GM12878 (cell line): ENCODE measurements around the gene IGF1R. TPM values are rescaled to one million over a fixed set of nuclear protein-coding genes. Genes with fewer than 3 reads are reported as not detected.
A peak's percentile ranks its signal among the peaks of the same experiment; 100 is the strongest.

Source experiments
- ATAC-seq: fragments of 200-7000 bp; cut with Tn5 transposase; 3 replicates; pipeline ENCODE4 v1.9.1; 2020; ENCODE audit warnings: mild to moderate bottlenecking, moderate library complexity
- BruUV-seq: library from RNA; stranded (reverse); fragments of 400-500 nt; replicated peaks from 2 replicates; lab custom pipeline; 2021; lab: Mats Ljungman, UMichigan
- CTCF ChIA-PET: fragments of 300-600 bp; sonication (Branson Sonifier 250); formaldehyde crosslinking; extraction: SDS; loops from one replicate; lab custom pipeline; 2021; ENCODE audit warnings: inconsistent platforms; lab: Yijun Ruan, JAX
- POLR2A ChIA-PET: fragments of 350-600 bp; formaldehyde crosslinking; extraction: SDS; loops from one replicate; lab custom pipeline; 2021; ENCODE audit warnings: inconsistent platforms; lab: Charles Lee
- RAD21 ChIA-PET: fragments of 300-600 bp; sonication (Branson Sonifier 250); formaldehyde crosslinking; loops from one replicate; lab custom pipeline; 2023; ENCODE audit warnings: antibody characterized with exemption; ENCODE audit not compliant: unreplicated experiment; lab: Charles Lee
- SMC1A ChIA-PET: fragments of 300-600 bp; sonication (Branson Sonifier 250); formaldehyde crosslinking; loops from one replicate; lab custom pipeline; 2023; ENCODE audit not compliant: unreplicated experiment, uncharacterized antibody; lab: Charles Lee
- DNase-seq: peaks from one replicate; pipeline ENCODE4 v3.0.0-alpha.2; 2011; ENCODE audit warnings: low read depth, low spot score
- FAIRE-seq: peaks from 3 replicates; lab custom pipeline; 2011; peaks lifted over from hg19 to GRCh38; lab: Jason Lieb, UNC
- H2AFZ ChIP-seq: 2 replicates; pipeline ENCODE4 v1.6.0; 2011; ENCODE audit warnings: low read depth, low read length, control low read depth; ENCODE audit not compliant: control insufficient read depth
- H3K27ac ChIP-seq: 2 replicates; pipeline ENCODE4 v1.5.1; 2011; ENCODE audit warnings: control low read depth; ENCODE audit not compliant: control insufficient read depth, insufficient read depth
- H3K27me3 ChIP-seq, 2 experiments: replicated peaks in 1 of 2; 2 replicates each; pipeline versions ENCODE4 v1.6.0 to v1.6.1; 2011; ENCODE audit warnings: low read length in 1 of 2; ENCODE audit not compliant: control insufficient read depth in 2 of 2, insufficient read depth in 2 of 2
- H3K36me3 ChIP-seq, 2 experiments: 2 replicates each; pipeline ENCODE4 v1.5.1; 2011; ENCODE audit warnings: low read length in 1 of 2; ENCODE audit not compliant: control insufficient read depth in 2 of 2, insufficient read depth in 2 of 2
- H3K4me1 ChIP-seq: 2 replicates; pipeline ENCODE4 v1.6.1; 2011; ENCODE audit warnings: mild to moderate bottlenecking, low read length, moderate library complexity, mixed read lengths; ENCODE audit not compliant: control insufficient read depth, insufficient read depth
- H3K4me2 ChIP-seq: 2 replicates; pipeline ENCODE4 v1.6.0; 2011; ENCODE audit warnings: control low read depth; ENCODE audit not compliant: control insufficient read depth, insufficient read depth
- H3K4me3 ChIP-seq: fragments of 200-600 bp; sonication (generic); 2 replicates; pipeline ENCODE4 v1.5.1; 2016
- H3K79me2 ChIP-seq: 2 replicates; pipeline ENCODE4 v1.6.0; 2011; ENCODE audit warnings: low read length; ENCODE audit not compliant: control insufficient read depth, insufficient read depth
- H3K9ac ChIP-seq: 2 replicates; pipeline ENCODE4 v1.8.0; 2011; ENCODE audit warnings: low read length, control low read depth, mixed read lengths; ENCODE audit not compliant: control insufficient read depth, insufficient read depth
- H3K9me3 ChIP-seq: replicated peaks from 3 replicates; pipeline ENCODE4 v1.5.1; 2011; ENCODE audit warnings: mild to moderate bottlenecking, low read length; ENCODE audit not compliant: control insufficient read depth, insufficient read depth
- H4K20me1 ChIP-seq: 2 replicates; pipeline ENCODE4 v1.6.0; 2011; ENCODE audit not compliant: control insufficient read depth, insufficient read depth
- BHLHE40 ChIP-seq, 2 experiments: fragments of 450-650 bp in 1 of 2; IDR thresholded peaks; 2 replicates each; pipeline ENCODE4 v1.6.1; 2011 to 2017; ENCODE audit warnings: low read depth in 2 of 2, borderline replicate concordance in 1 of 2, improper control_type of control experiment in 1 of 2, low read length in 1 of 2, mild to moderate bottlenecking in 1 of 2
- BRCA1 ChIP-seq: IDR thresholded peaks from 2 replicates; pipeline ENCODE4 v1.6.1; 2011; ENCODE audit warnings: low read depth, low read length, improper control_type of control experiment
- EGR1 ChIP-seq, 2 experiments: IDR thresholded peaks; 1 replicate in 1 of 2; 2 replicates in 1 of 2; pipeline ENCODE4 v1.6.1; 2011 to 2012; ENCODE audit warnings: low read depth in 2 of 2, low read length in 2 of 2, borderline replicate concordance in 1 of 2, mild to moderate bottlenecking in 1 of 2, moderate library complexity in 1 of 2
- HDAC2 ChIP-seq: fragments of 200-600 bp; sonication (generic); IDR thresholded peaks from 2 replicates; pipeline ENCODE4 v1.6.1; 2017
- KLF5 ChIP-seq: fragments of 450-650 bp; IDR thresholded peaks from 2 replicates; pipeline ENCODE4 v1.6.1; 2014; ENCODE audit warnings: mild to moderate bottlenecking; ENCODE audit not compliant: partially characterized antibody
- MTA2 ChIP-seq: fragments of 450-650 bp; IDR thresholded peaks from 2 replicates; pipeline ENCODE4 v1.6.1; 2016; ENCODE audit warnings: low read depth, mild to moderate bottlenecking, moderate library complexity
- NFYA ChIP-seq: IDR thresholded peaks from 2 replicates; pipeline ENCODE4 v1.6.1; 2011; ENCODE audit warnings: low read depth, mild to moderate bottlenecking, low read length, improper control_type of control experiment, borderline replicate concordance
- RAD21 ChIP-seq: IDR thresholded peaks from 2 replicates; pipeline ENCODE4 v1.6.1; 2011; ENCODE audit warnings: mild to moderate bottlenecking, low read depth, low read length, moderate library complexity; ENCODE audit not compliant: insufficient read depth
- SIN3A ChIP-seq: IDR thresholded peaks from 2 replicates; pipeline ENCODE4 v1.6.1; 2012; ENCODE audit warnings: low read depth, low read length, improper control_type of control experiment
- SIX5 ChIP-seq: IDR thresholded peaks from 2 replicates; pipeline ENCODE4 v1.6.1; 2011; ENCODE audit warnings: mild to moderate bottlenecking, low read depth, low read length, moderate library complexity; ENCODE audit not compliant: severe bottlenecking
- SP1 ChIP-seq: IDR thresholded peaks from one replicate; pipeline ENCODE4 v1.6.1; 2011; ENCODE audit warnings: low read depth, low read length
- STAT1 ChIP-seq: fragments of 450-650 bp; conservative IDR thresholded peaks from 2 replicates; pipeline ENCODE4 v1.6.1; 2014; ENCODE audit warnings: antibody characterized with exemption, mild to moderate bottlenecking
- YBX1 ChIP-seq: fragments of 450-650 bp; IDR thresholded peaks from 2 replicates; pipeline ENCODE4 v1.6.1; 2016; ENCODE audit warnings: antibody characterized with exemption
- YY1 ChIP-seq: IDR thresholded peaks from 2 replicates; pipeline ENCODE4 v1.6.1; 2011; ENCODE audit warnings: low read depth, mild to moderate bottlenecking, low read length
- ZNF207 ChIP-seq: fragments of 450-650 bp; IDR thresholded peaks from 2 replicates; pipeline ENCODE4 v1.6.1; 2014; ENCODE audit warnings: antibody characterized with exemption, mild to moderate bottlenecking, borderline replicate concordance
- ZNF622 ChIP-seq: fragments of 450-650 bp; IDR thresholded peaks from 2 replicates; pipeline ENCODE4 v1.6.1; 2017; ENCODE audit warnings: mild to moderate bottlenecking, inconsistent platforms
- WGBS: methylation state at CpG from one replicate; pipeline ENCODE4 v1.1.6; 2016; ENCODE audit warnings: low lambda C conversion rate; ENCODE audit not compliant: insufficient replicate concordance, insufficient coverage; ENCODE audit errors: missing lambda C conversion rate; 5-methylcytosine and 5-hydroxymethylcytosine counted together
- in situ Hi-C: fragments of 300-500 bp; cut with MboI; formaldehyde crosslinking; loops from 9 replicates; pipeline ENCODE4 v1.14.3; 2018; ENCODE audit warnings: mixed read lengths
- intact Hi-C: fragments of 100-400 bp; cut with micrococcal nuclease; formaldehyde crosslinking; loops from one replicate; pipeline ENCODE4 v1.14.2; 2022; ENCODE audit not compliant: unreplicated experiment
- polyA plus RNA-seq, 11 experiments: library from polyadenylated mRNA; depleted of rRNA in 4 of 11; unstranded in 6 of 11; stranded (reverse) in 5 of 11; fragments of >200 nt; fragmentation: Nextera tagmentation in 4 of 11; fragmentation: Illumina TruSeq in 1 of 11; extraction: Ambion mirVana in 4 of 11; extraction: Trizol in 1 of 11; gene quantifications; 1 replicate in 1 of 11; 2 replicates in 10 of 11; pipeline versions ENCODE4 v1.2.1 to v1.2.3, GENCODE V29; 2011 to 2016; ENCODE audit warnings: inconsistent platforms in 2 of 11, missing spikeins in 2 of 11, low read depth in 1 of 11
- total RNA-seq, 4 experiments: library from RNA; depleted of rRNA in 3 of 4; stranded (reverse); fragments of >200 nt in 3 of 4; fragmentation: Illumina TruSeq in 1 of 4; extraction: Trizol in 1 of 4; gene quantifications; 2 replicates each; pipeline versions ENCODE4 v1.2.1 to v1.2.3, GENCODE V29; 2013 to 2021
- TF ChIP-seq, protein P1 (sequence below): fragments of 450-650 bp; IDR thresholded peaks from 2 replicates; pipeline ENCODE4 v1.6.1; 2016; ENCODE audit warnings: mild to moderate bottlenecking

IGF1R gene
- total and polyA plus RNA-seq, 10 of the 15 experiments (the other 5 are each of a cell fraction or from before 2014, with no cell fraction given) = 0.03 to 2.7 (median 0.66) TPM

GRCh38 chr15:98738689-98739401, 90.5 kb downstream of the IGF1R start:
- no peak for FAIRE-seq
- Histone ChIP-seq H2AFZ (no peak overlapping the region), H3K36me3 (no peaks in the 10 kb centered on the region), H3K4me3 (no peak overlapping the region), H3K9me3 (no peaks in the 10 kb centered on the region), H4K20me1 (no peaks in the 10 kb centered on the region), H3K79me2 (no peaks in the 10 kb centered on the region), H3K4me2 (no peak overlapping the region), H3K9ac (no peak overlapping the region)
- ChIA-PET RAD21 (no interaction called here), SMC1A (no interaction called here)
- DNase-seq = no peak
- BruUV-seq = no TSS peak
- no peak; the same call in 2 of the 3 replicates for ATAC-seq
- intact Hi-C loops = no loop called here
- 43% methylated on average over 9 of the region's 9 CpGs for WGBS
- no peak for TF ChIP-seq STAT1
- TF ChIP-seq NFYA = no peak
- TF ChIP-seq, protein P1, sequence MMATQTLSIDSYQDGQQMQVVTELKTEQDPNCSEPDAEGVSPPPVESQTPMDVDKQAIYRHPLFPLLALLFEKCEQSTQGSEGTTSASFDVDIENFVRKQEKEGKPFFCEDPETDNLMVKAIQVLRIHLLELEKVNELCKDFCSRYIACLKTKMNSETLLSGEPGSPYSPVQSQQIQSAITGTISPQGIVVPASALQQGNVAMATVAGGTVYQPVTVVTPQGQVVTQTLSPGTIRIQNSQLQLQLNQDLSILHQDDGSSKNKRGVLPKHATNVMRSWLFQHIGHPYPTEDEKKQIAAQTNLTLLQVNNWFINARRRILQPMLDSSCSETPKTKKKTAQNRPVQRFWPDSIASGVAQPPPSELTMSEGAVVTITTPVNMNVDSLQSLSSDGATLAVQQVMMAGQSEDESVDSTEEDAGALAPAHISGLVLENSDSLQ = no peak
- TF ChIP-seq, all 136 proteins: peak for 0
- Histone ChIP-seq H3K27me3 (no peaks in the 10 kb centered on the region), H3K27ac (no peak overlapping the region), H3K4me1 (no peaks in the 10 kb centered on the region)
- in situ Hi-C loops = no loop called here
- ChIA-PET CTCF (interaction anchor here (0.6 kb wide), 1 partner anchor 382 kb away, joined by 3 read pairs; no protein-coding TSS in a partner anchor), POLR2A (no interaction called here)

DNA sequence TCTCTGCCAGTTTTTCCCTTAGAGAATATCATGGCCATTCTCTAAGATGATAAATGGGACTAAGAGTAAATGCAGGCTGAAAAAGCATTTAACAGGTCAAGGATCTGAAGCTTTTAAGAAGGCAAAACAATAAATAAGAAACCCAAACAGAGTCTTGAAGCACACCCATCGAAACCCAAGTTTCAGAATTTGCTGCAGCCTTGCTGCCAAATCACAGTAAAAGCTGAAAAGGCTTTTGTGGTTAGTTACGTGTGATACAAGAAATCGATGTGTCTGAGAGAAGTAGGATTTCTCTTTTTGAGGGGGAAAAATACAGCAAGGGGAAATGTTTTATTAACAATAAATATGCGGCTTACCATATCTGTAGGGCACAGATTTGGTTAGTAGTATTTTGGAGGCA, 92.0 kb downstream of the IGF1R start:
- DNase-seq = no peak
- Histone ChIP-seq H3K27me3 (no peaks in the 10 kb centered on the region), H4K20me1 (no peaks in the 10 kb centered on the region), H3K79me2 (no peaks in the 10 kb centered on the region), H3K36me3 (no peaks in the 10 kb centered on the region), H3K27ac (no peak overlapping the region), H3K4me1 (no peaks in the 10 kb centered on the region), H3K4me2 (no peak overlapping the region), H3K9me3 (no peaks in the 10 kb centered on the region), H3K9ac (no peak overlapping the region), H3K4me3 (no peak overlapping the region), H2AFZ (no peak overlapping the region)
- SMC1A ChIA-PET = no interaction called here
- BruUV-seq = no TSS peak
- CTCF ChIA-PET = no interaction called here
- in situ Hi-C loops = no loop called here
- intact Hi-C loops = no loop called here
- RAD21 ChIA-PET = no interaction called here
- peak; percentile 49 for ATAC-seq
- no peak for FAIRE-seq
- 0% methylated on average over 4 of the region's 4 CpGs for WGBS
- POLR2A ChIA-PET = no interaction called here
- TF ChIP-seq BRCA1 (no peak), RAD21 (no peak), ZNF622 (no peak), BHLHE40 (IDR thresholded peaks at IDR 0.05; ENCODE audit: borderline replicate concordance in 1 of 2, low read depth in 2 of 2, low read length in 1 of 2) (no peak), SIN3A (no peak), ZNF207 (no peak), MTA2 (no peak), KLF5 (no peak), HDAC2 (no peak), YBX1 (no peak), YY1 (no peak), SP1 (no peak), SIX5 (no peak), EGR1 (IDR thresholded peaks at IDR 0.05; ENCODE audit: borderline replicate concordance in 1 of 2, low read depth in 2 of 2, low read length in 2 of 2) (no peak)
